A549 (cell line): ENCODE measurements around the gene TMOD1.

ENCODE experiments used
- ESRRA ChIP-seq: fragments of 150-350 bp; IDR thresholded peaks from 2 replicates; pipeline ENCODE4 v1.6.1; 2014; ENCODE audit warnings: mild to moderate bottlenecking, low read length, borderline replicate concordance
- HDAC2 ChIP-seq: fragments of 200-600 bp; sonication (generic); IDR thresholded peaks from 2 replicates; pipeline ENCODE4 v1.6.1; 2016
- JUN ChIP-seq, 2 experiments: fragments of >200 bp; sonication (Bioruptor Twin); formaldehyde crosslinking; IDR thresholded peaks; 2 replicates in 1 of 2; 3 replicates in 1 of 2; pipeline ENCODE4 v1.6.1; 2016 to 2017
- KDM1A ChIP-seq: fragments of 200-600 bp; sonication (generic); IDR thresholded peaks from 2 replicates; pipeline ENCODE4 v1.6.1; 2016; ENCODE audit warnings: low read depth, mild to moderate bottlenecking
- MAFK ChIP-seq: fragments of 450-650 bp; IDR thresholded peaks from 2 replicates; pipeline ENCODE4 v1.6.1; 2014; ENCODE audit not compliant: partially characterized antibody
- NR3C1 ChIP-seq: fragments of >200 bp; sonication (Bioruptor Twin); formaldehyde crosslinking; IDR thresholded peaks from 3 replicates; pipeline ENCODE4 v1.6.1; 2017
- RFX5 ChIP-seq: fragments of 450-650 bp; IDR thresholded peaks from 2 replicates; pipeline ENCODE4 v1.7.1; 2014; ENCODE audit warnings: antibody characterized with exemption, mild to moderate bottlenecking, moderate library complexity
- TF ChIP-seq, protein P1 (sequence below): fragments of 200-600 bp; sonication (generic); IDR thresholded peaks from 2 replicates; pipeline ENCODE4 v1.6.1; 2016; ENCODE audit warnings: antibody characterized with exemption, mild to moderate bottlenecking, moderate library complexity
- TF ChIP-seq, protein P2 (sequence below): fragments of >200 bp; sonication (Bioruptor Twin); formaldehyde crosslinking; IDR thresholded peaks from 3 replicates; pipeline ENCODE4 v1.5.1; 2016
- TF ChIP-seq, protein P3 (sequence below): fragments of >200 bp; sonication (Bioruptor Twin); formaldehyde crosslinking; IDR thresholded peaks from 3 replicates; pipeline ENCODE4 v1.6.1; 2016

DNA sequence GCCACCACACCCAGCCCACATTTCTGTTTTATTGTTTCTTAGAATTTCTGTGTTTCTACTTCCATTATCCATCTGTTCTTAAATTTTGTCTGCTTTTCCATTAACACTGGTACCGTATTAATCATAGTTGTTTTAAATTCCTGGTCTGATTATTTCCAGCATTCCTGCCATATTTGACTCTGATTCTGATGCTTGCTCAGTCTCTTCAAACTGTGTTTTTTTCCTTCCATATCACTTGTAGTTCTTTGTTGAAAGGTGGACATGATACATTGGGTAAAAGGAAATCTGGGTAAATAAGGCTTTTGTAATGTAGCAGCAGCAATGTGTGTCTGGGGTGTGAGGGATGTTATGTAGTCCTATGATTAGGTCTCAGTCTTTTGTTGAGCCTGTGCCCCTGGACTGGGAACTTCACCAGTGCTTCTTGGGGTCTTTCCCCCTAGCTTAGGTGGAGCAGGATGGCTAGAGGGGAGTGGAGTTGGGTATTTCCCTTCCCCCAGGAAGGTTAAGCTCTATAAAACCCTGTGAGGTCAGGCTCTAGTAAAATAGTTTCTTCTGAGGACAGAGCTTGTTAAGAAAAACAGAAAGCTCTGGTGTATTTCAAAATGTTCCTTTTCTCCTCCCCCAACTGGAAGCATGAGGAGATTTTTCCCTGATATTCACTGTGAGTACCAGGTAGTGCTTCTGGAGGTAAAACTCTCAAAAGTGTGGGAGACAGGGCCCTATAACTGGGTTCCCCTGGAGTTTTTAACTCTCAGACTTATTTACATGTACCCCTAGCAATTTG lies 10.1 kb upstream of the TMOD1 start:
- no peak for TF ChIP-seq RFX5
- TF ChIP-seq, protein P1, sequence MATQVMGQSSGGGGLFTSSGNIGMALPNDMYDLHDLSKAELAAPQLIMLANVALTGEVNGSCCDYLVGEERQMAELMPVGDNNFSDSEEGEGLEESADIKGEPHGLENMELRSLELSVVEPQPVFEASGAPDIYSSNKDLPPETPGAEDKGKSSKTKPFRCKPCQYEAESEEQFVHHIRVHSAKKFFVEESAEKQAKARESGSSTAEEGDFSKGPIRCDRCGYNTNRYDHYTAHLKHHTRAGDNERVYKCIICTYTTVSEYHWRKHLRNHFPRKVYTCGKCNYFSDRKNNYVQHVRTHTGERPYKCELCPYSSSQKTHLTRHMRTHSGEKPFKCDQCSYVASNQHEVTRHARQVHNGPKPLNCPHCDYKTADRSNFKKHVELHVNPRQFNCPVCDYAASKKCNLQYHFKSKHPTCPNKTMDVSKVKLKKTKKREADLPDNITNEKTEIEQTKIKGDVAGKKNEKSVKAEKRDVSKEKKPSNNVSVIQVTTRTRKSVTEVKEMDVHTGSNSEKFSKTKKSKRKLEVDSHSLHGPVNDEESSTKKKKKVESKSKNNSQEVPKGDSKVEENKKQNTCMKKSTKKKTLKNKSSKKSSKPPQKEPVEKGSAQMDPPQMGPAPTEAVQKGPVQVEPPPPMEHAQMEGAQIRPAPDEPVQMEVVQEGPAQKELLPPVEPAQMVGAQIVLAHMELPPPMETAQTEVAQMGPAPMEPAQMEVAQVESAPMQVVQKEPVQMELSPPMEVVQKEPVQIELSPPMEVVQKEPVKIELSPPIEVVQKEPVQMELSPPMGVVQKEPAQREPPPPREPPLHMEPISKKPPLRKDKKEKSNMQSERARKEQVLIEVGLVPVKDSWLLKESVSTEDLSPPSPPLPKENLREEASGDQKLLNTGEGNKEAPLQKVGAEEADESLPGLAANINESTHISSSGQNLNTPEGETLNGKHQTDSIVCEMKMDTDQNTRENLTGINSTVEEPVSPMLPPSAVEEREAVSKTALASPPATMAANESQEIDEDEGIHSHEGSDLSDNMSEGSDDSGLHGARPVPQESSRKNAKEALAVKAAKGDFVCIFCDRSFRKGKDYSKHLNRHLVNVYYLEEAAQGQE = no peak
- no peak for TF ChIP-seq KDM1A
- TF ChIP-seq HDAC2 = no peak
- TF ChIP-seq NR3C1 = no peak
- no peak for TF ChIP-seq ESRRA
- TF ChIP-seq, protein P2, sequence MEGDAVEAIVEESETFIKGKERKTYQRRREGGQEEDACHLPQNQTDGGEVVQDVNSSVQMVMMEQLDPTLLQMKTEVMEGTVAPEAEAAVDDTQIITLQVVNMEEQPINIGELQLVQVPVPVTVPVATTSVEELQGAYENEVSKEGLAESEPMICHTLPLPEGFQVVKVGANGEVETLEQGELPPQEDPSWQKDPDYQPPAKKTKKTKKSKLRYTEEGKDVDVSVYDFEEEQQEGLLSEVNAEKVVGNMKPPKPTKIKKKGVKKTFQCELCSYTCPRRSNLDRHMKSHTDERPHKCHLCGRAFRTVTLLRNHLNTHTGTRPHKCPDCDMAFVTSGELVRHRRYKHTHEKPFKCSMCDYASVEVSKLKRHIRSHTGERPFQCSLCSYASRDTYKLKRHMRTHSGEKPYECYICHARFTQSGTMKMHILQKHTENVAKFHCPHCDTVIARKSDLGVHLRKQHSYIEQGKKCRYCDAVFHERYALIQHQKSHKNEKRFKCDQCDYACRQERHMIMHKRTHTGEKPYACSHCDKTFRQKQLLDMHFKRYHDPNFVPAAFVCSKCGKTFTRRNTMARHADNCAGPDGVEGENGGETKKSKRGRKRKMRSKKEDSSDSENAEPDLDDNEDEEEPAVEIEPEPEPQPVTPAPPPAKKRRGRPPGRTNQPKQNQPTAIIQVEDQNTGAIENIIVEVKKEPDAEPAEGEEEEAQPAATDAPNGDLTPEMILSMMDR = no peak
- no peak for TF ChIP-seq JUN (IDR thresholded peaks at IDR 0.05)
- TF ChIP-seq, protein P3, sequence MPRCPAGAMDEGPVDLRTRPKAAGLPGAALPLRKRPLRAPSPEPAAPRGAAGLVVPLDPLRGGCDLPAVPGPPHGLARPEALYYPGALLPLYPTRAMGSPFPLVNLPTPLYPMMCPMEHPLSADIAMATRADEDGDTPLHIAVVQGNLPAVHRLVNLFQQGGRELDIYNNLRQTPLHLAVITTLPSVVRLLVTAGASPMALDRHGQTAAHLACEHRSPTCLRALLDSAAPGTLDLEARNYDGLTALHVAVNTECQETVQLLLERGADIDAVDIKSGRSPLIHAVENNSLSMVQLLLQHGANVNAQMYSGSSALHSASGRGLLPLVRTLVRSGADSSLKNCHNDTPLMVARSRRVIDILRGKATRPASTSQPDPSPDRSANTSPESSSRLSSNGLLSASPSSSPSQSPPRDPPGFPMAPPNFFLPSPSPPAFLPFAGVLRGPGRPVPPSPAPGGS = no peak
- no peak for TF ChIP-seq MAFK
